Testis (tissue), 2 donors: ENCODE measurements around the gene MRM2.

Experiments used
- POLR2A ChIP-seq: fragments of 450-650 bp; IDR thresholded peaks from one replicate; pipeline ENCODE4 v1.6.1; 2017; ENCODE audit warnings: antibody characterized with exemption, mild to moderate bottlenecking, moderate library complexity
- TF ChIP-seq, protein P1 (sequence below), 3 experiments: fragments of 450-650 bp in 2 of 3; fragments of 200-600 bp in 1 of 3; sonication (generic) in 1 of 3; IDR thresholded peaks; one replicate each; pipeline ENCODE4 v1.5.1; 2016 to 2019; ENCODE audit warnings: antibody characterized with exemption in 3 of 3, mild to moderate bottlenecking in 2 of 3, moderate library complexity in 1 of 3

DNA sequence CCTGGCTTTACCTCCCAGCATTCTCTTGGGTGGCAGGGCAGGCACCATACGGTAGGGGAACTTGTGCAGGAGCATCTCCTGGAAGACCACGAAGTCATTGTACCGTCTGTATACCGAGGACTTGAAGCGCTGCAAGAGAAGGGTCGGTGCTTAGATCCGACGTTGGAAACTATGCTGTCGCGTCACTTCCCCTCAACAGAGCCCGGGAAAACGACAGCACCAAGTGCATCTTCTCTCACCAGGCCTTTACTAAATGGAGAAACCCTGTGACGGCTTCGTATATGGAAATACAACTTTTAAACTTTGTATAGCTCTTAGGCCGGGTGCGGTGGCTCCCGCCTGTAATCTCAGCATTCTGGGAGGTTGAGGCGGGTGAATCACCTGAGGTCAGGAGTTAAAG is 33.1 kb upstream of the MRM2 start:
- TF ChIP-seq, protein P1, sequence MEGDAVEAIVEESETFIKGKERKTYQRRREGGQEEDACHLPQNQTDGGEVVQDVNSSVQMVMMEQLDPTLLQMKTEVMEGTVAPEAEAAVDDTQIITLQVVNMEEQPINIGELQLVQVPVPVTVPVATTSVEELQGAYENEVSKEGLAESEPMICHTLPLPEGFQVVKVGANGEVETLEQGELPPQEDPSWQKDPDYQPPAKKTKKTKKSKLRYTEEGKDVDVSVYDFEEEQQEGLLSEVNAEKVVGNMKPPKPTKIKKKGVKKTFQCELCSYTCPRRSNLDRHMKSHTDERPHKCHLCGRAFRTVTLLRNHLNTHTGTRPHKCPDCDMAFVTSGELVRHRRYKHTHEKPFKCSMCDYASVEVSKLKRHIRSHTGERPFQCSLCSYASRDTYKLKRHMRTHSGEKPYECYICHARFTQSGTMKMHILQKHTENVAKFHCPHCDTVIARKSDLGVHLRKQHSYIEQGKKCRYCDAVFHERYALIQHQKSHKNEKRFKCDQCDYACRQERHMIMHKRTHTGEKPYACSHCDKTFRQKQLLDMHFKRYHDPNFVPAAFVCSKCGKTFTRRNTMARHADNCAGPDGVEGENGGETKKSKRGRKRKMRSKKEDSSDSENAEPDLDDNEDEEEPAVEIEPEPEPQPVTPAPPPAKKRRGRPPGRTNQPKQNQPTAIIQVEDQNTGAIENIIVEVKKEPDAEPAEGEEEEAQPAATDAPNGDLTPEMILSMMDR (IDR thresholded peaks at IDR 0.05): no peak
- no peak for TF ChIP-seq POLR2A
